Osteoblast (primary cell): ENCODE data around the gene SLC9A7. TPM values are rescaled to one million over a fixed set of nuclear protein-coding genes. Genes with fewer than 3 reads are reported as not detected.

Source experiments
- DNase-seq: peaks from one replicate; pipeline ENCODE4 v3.0.0; 2011; ENCODE audit warnings: low spot score, mixed read lengths; ENCODE audit not compliant: insufficient read length; ENCODE audit errors: missing footprints
- H2AFZ ChIP-seq: 2 replicates; pipeline ENCODE4 v1.6.0; 2011; ENCODE audit warnings: mild to moderate bottlenecking, low read length
- H3K27ac ChIP-seq: 2 replicates; pipeline ENCODE4 v1.5.1; 2011; ENCODE audit warnings: mild to moderate bottlenecking, low read depth, low read length, moderate library complexity
- H3K27me3 ChIP-seq: 2 replicates; pipeline ENCODE4 v1.6.0; 2012; ENCODE audit warnings: mild to moderate bottlenecking, control low read depth, inconsistent platforms, low read length, moderate library complexity; ENCODE audit not compliant: insufficient read depth
- H3K36me3 ChIP-seq: 2 replicates; pipeline ENCODE4 v1.5.1; 2011; ENCODE audit warnings: mild to moderate bottlenecking, low read length, control low read depth, moderate library complexity; ENCODE audit not compliant: insufficient read depth
- H3K4me1 ChIP-seq: 2 replicates; pipeline ENCODE4 v1.5.1; 2011; ENCODE audit warnings: mild to moderate bottlenecking, low read length, control low read depth, moderate library complexity; ENCODE audit not compliant: insufficient read depth
- H3K4me2 ChIP-seq: 2 replicates; pipeline ENCODE4 v1.6.0; 2011; ENCODE audit warnings: mild to moderate bottlenecking, low read length; ENCODE audit not compliant: insufficient read depth
- H3K4me3 ChIP-seq: fragments of 200-600 bp; sonication (generic); 3 replicates; pipeline ENCODE4 v1.5.1; 2012; ENCODE audit warnings: mild to moderate bottlenecking, low read length, inconsistent platforms; ENCODE audit not compliant: insufficient read depth
- H3K79me2 ChIP-seq: 2 replicates; pipeline ENCODE4 v1.6.0; 2012; ENCODE audit warnings: mild to moderate bottlenecking, low read length, control low read depth, inconsistent platforms; ENCODE audit not compliant: insufficient read depth
- H3K9me3 ChIP-seq: 2 replicates; pipeline ENCODE4 v1.5.1; 2011; ENCODE audit warnings: low read depth, low read length, control low read depth
- H4K20me1 ChIP-seq: 2 replicates; pipeline ENCODE4 v1.6.0; 2012; ENCODE audit warnings: mild to moderate bottlenecking, low read length, control low read depth; ENCODE audit not compliant: insufficient read depth
- total RNA-seq: library from RNA; depleted of rRNA; stranded (reverse); fragments of >200 nt; gene quantifications from 2 replicates; pipeline ENCODE4 v1.2.3, GENCODE V29; 2012
- TF ChIP-seq, protein P1 (sequence below): IDR thresholded peaks from 2 replicates; pipeline ENCODE4 v1.5.1; 2011; ENCODE audit warnings: mild to moderate bottlenecking, low read depth, low read length, moderate library complexity; ENCODE audit errors: extremely low read depth

SLC9A7 gene
- total RNA-seq, 1 donor, result 42.0 TPM

DNA sequence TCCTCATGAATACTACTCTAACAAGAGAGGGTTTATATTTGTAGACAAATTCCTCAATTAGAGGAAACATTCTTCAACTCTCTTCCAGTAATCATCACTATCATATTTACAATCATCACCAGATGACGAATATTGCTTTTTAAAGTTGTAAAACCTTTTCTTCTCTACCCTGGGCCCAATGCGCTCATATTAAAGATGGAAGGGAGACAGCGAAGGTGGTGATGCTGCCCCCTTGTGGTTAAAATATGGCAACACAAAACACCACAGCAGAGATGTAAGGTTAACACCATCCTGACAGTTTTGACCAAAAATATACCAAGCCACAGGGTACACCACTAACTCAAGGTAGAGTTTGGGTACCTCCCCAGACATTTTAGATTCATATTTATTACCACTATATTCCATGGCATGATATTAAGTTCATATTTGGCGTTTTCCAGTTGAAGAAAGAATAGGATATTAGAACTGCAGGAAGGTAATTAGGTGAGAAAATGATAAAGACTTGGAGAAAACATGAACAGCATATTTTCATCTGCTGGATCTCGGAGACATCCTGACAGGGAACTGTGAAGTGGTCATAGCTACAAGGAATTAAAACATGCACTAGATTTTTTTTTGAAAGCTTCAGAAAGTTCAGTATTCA, 72.8 kb downstream of the SLC9A7 start:
- Histone ChIP-seq H3K4me1 (no peaks in the 10 kb centered on the region), H3K79me2 (peaks cover 10% of the 10 kb centered on the region), H3K27ac (no peak overlapping the region), H4K20me1 (no peaks in the 10 kb centered on the region), H3K27me3 (peaks cover 4% of the 10 kb centered on the region), H3K4me2 (no peak overlapping the region), H2AFZ (no peak overlapping the region), H3K4me3 (no peak overlapping the region), H3K36me3 (no peaks in the 10 kb centered on the region), H3K9me3 (no peaks in the 10 kb centered on the region)
- TF ChIP-seq, protein P1, sequence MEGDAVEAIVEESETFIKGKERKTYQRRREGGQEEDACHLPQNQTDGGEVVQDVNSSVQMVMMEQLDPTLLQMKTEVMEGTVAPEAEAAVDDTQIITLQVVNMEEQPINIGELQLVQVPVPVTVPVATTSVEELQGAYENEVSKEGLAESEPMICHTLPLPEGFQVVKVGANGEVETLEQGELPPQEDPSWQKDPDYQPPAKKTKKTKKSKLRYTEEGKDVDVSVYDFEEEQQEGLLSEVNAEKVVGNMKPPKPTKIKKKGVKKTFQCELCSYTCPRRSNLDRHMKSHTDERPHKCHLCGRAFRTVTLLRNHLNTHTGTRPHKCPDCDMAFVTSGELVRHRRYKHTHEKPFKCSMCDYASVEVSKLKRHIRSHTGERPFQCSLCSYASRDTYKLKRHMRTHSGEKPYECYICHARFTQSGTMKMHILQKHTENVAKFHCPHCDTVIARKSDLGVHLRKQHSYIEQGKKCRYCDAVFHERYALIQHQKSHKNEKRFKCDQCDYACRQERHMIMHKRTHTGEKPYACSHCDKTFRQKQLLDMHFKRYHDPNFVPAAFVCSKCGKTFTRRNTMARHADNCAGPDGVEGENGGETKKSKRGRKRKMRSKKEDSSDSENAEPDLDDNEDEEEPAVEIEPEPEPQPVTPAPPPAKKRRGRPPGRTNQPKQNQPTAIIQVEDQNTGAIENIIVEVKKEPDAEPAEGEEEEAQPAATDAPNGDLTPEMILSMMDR, result peak; percentile 80
- no peak for DNase-seq

DNA sequence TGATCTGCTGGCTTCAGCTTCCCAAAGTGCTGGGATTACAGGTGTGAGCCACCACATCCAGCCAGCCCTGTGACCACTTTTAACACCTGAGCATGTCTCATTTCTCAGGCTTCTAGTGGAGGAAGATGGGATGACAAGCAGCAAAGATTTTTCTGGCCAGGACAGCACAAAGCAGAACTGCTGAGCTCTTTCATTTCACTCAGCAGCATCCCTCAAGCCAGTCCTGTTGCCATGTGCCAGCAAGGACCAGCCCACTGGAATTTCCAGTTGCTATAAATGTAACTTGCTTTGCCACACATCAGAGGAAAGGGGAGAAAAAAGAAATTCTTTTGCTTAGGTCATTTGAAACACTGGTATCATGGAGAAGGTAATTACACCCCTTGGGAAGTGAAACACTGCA, 75.9 kb downstream of the SLC9A7 start:
- DNase-seq, result no peak
- Histone ChIP-seq H3K36me3 (no peaks in the 10 kb centered on the region), H4K20me1 (no peaks in the 10 kb centered on the region), H3K4me3 (no peak overlapping the region), H2AFZ (no peak overlapping the region), H3K79me2 (peaks cover 4% of the 10 kb centered on the region), H3K9me3 (no peaks in the 10 kb centered on the region), H3K27ac (no peak overlapping the region), H3K27me3 (peaks cover 4% of the 10 kb centered on the region), H3K4me2 (no peak overlapping the region), H3K4me1 (no peaks in the 10 kb centered on the region)
- TF ChIP-seq, protein P1, result no peak

DNA sequence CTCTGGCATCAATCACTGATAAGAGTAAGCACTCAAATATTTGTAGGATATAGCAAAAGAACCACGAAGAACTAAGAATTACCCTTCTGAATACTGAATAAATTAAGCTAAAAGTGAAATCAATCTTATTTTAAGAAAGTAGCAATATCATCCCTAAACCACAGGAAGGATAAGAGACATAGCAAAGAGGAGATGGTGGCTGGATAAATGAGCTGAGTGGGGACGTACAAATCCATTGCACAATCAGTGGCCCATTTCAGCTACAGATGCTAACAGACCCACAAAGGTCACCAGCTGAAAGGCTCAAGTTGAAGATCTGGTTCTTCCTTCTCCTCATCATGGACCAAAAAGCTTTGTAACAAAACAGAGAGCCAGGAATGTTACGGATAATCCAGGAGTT, 77.1 kb downstream of the SLC9A7 start:
- TF ChIP-seq, protein P1, result no peak
- Histone ChIP-seq H3K36me3 (no peaks in the 10 kb centered on the region), H4K20me1 (no peaks in the 10 kb centered on the region), H3K9me3 (no peaks in the 10 kb centered on the region), H3K4me1 (no peaks in the 10 kb centered on the region), H3K27ac (no peak overlapping the region), H3K27me3 (peaks cover 4% of the 10 kb centered on the region), H3K4me2 (no peak overlapping the region), H2AFZ (no peak overlapping the region), H3K79me2 (peaks cover 4% of the 10 kb centered on the region), H3K4me3 (no peak overlapping the region)
- DNase-seq, result no peak

DNA sequence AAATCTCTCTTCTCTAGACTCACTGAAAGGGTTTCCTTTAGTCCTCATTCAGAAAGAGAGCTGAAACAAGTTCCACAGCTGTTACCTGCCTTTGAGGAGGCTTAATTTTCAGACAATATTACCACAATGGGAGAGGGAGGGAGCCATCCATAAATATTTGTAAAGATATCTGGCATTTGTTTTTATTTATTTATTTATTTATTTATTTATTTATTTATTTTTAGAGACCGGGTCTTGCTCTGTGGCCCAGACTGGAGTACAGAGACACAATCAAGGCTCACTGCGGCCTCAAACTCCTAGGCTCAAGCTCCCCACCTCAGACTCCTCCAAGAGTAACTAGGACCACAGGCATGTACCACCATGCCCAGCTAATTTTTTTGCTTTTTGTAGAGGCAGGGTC, 80.7 kb downstream of the SLC9A7 start:
- TF ChIP-seq, protein P1, result no peak

More for the DNA sequence above, 80.7 kb downstream of the SLC9A7 start:
- Histone ChIP-seq H3K4me1 (no peaks in the 10 kb centered on the region), H2AFZ (no peak overlapping the region), H3K36me3 (no peaks in the 10 kb centered on the region), H4K20me1 (no peaks in the 10 kb centered on the region), H3K27me3 (peaks cover 4% of the 10 kb centered on the region), H3K79me2 (peaks cover 4% of the 10 kb centered on the region), H3K9me3 (no peaks in the 10 kb centered on the region), H3K4me3 (no peak overlapping the region), H3K27ac (no peak overlapping the region), H3K4me2 (no peak overlapping the region)
- DNase-seq, result no peak
